Lower leg skin (tissue), 4 donors: Measurements from ENCODE around the gene NIPBL. TPM values are rescaled to one million over a fixed set of nuclear protein-coding genes. Genes with fewer than 3 reads are reported as not detected.

Source experiments
- DNase-seq, 2 donors: peaks; one replicate each; pipeline ENCODE4 v3.0.0-alpha.2; 2019; ENCODE audit warnings: low spot score in 2 of 2
- H3K4me3 ChIP-seq: fragments of 200-600 bp; sonication (generic); 2 replicates; pipeline ENCODE4 v1.5.1; 2017; ENCODE audit warnings: mild to moderate bottlenecking, low read depth; ENCODE audit not compliant: poor library complexity, severe bottlenecking
- POLR2A ChIP-seq, 2 donors: fragments of 450-650 bp; IDR thresholded peaks; one replicate each; pipeline ENCODE4 v1.6.1; 2016 to 2017; ENCODE audit warnings: antibody characterized with exemption in 2 of 2, mild to moderate bottlenecking in 1 of 2, moderate library complexity in 1 of 2
- WGBS, 2 donors: methylation state at CpG; one replicate each; pipeline ENCODE4 v1.1.5; 2018; 5-methylcytosine and 5-hydroxymethylcytosine counted together
- intact Hi-C: fragments of 100-400 bp; cut with DNase I; formaldehyde crosslinking; loops from one replicate; pipeline ENCODE4 v1.15.0; 2023; ENCODE audit warnings: low total_unique reads
- total RNA-seq, 4 donors: library from RNA; depleted of rRNA; stranded (reverse); fragments of >200 nt; gene quantifications; one replicate each; pipeline ENCODE4 v1.1.0, GENCODE V29; 2016
- TF ChIP-seq, protein P1 (sequence below), 3 donors: fragments of 450-650 bp; IDR thresholded peaks; one replicate each; pipeline ENCODE4 v1.5.1; 2016; ENCODE audit warnings: antibody characterized with exemption in 3 of 3, mild to moderate bottlenecking in 3 of 3, moderate library complexity in 2 of 3

The NIPBL gene
- total RNA-seq, 4 donors from 2014 or later: 39.0 to 56.9 (median 49.4) TPM

DNA sequence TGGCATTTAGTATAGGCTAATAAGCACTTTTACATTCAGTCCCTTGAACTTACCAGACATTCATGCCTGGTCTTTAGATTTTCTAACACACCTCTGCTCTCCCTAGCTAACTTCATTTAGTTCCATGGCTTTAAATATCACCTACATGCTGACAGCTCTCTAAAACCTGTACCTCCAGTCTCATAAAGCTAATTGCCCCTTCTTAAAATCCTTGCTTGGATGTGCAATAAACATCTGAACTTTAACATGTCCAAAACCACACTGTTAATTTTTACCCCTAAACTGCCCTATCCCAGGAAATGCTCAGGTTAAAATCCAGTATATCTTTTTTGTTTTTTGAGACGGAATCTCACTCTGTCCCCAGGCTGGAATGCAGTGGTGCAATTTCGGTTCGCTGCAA lies 232.8 kb downstream of the NIPBL start:
- no peak for DNase-seq
- TF ChIP-seq, protein P1, sequence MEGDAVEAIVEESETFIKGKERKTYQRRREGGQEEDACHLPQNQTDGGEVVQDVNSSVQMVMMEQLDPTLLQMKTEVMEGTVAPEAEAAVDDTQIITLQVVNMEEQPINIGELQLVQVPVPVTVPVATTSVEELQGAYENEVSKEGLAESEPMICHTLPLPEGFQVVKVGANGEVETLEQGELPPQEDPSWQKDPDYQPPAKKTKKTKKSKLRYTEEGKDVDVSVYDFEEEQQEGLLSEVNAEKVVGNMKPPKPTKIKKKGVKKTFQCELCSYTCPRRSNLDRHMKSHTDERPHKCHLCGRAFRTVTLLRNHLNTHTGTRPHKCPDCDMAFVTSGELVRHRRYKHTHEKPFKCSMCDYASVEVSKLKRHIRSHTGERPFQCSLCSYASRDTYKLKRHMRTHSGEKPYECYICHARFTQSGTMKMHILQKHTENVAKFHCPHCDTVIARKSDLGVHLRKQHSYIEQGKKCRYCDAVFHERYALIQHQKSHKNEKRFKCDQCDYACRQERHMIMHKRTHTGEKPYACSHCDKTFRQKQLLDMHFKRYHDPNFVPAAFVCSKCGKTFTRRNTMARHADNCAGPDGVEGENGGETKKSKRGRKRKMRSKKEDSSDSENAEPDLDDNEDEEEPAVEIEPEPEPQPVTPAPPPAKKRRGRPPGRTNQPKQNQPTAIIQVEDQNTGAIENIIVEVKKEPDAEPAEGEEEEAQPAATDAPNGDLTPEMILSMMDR (IDR thresholded peaks at IDR 0.05): no peak
- no peak for TF ChIP-seq POLR2A (IDR thresholded peaks at IDR 0.05)
- H3K4me3 ChIP-seq: no peak overlapping the region
- 95 to 99% methylated on average over 3 of the region's 3 CpGs for WGBS, 2 donors
- intact Hi-C loops: no loop called here

DNA sequence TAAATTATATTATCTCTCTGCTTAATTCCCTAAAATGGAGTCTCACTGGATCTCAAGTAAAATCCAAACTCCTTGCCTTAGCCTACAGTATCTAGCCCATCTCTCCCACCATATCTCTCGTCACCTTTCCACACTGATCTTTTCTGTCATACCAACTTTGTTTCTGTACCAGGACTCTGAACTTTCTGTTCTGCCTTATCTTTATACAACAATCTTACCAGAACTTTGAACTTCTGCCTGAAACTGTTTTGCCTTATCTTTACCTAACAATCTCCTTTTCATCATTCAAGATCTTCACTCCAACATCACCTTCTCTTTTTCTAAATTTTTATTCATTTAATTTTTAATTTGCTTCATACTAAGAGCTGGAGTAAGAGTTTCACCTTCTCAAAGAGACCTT lies 233.6 kb downstream of the NIPBL start:
- intact Hi-C loops: no loop called here
- WGBS, 2 donors: 94 to 98% methylated on average over 1 of the region's 1 CpG
- TF ChIP-seq, protein P1 (IDR thresholded peaks at IDR 0.05): no peak
- no peak for TF ChIP-seq POLR2A (IDR thresholded peaks at IDR 0.05)
- no peak overlapping the region for H3K4me3 ChIP-seq
- DNase-seq: no peak

DNA sequence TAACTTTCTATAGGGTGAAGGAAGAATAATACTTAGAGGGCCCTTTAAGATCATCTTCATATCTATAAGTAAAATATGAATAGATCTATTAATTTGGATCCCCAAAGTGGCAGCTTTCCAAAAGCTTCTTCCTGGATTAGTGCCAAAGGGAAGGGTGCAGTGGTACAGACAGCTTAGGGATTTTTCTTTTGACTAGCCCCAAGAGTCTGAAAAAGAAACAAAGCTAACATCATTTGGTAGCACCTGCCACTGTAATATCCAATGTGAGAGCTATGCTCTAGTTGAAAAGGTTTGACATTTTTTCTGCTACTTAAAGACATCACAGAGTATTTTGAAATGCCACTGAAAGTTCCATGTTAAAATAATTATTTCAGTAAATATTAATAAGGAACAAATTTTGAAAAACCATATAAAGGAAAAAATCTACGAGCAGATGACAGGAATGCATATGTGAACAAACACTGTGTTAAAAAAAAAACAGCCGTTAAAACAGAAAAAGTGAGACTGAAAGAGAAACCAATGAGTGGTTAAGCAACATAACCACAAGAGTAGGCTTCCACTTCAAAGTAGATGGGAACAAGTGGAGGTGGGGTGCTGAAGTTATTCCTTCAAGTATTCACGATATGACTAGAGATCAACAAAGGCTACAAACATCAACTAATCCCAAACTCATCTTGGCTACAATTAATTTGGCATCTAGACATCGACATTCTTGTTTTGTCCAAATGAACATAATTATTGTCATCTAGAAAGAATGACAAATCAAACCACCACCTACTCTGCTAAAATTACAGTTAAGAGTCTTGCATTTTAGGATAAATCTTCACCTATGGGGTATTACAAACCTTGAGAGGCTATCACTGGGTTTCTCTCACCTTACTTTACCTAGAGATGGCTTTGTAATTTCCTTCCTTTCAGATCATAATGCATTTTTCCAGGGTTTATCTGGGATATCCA lies 235.1 kb downstream of the NIPBL start:
- TF ChIP-seq, protein P1 (IDR thresholded peaks at IDR 0.05): no peak
- TF ChIP-seq POLR2A (IDR thresholded peaks at IDR 0.05): no peak
- DNase-seq: no peak
- intact Hi-C loops: no loop called here
- 67 to 72% methylated on average over 4 of the region's 4 CpGs for WGBS, 2 donors
- H3K4me3 ChIP-seq: no peak overlapping the region

DNA sequence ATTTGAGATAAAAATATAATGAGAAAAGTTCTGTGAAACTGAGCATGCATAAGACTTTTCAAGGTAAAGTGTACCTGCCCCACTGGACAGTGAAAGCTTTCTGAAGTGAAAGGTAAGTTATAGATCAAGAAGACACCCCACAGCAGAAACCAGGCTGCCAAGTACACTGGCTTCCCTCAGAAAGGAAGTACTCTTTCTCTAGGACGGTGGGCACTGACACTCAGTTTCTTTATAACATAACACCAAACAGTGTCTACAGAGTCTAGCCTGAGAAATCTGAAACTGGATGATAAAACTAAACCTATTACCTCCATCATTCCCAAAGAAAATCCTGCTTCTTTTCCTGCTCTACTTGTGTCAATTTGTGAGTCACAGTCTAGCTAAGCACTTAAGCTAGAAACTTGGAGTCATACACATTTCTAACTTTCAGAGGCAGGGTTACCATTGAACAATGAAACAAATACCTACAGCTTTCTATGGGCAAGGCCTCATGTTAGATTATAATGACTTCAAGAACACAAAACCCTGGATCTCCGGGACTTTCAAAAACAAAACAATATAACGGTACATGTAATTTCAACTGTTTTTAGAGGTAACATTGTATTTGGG lies 235.9 kb downstream of the NIPBL start:
- no peak overlapping the region for H3K4me3 ChIP-seq
- no peak for DNase-seq
- intact Hi-C loops: no loop called here
- TF ChIP-seq POLR2A (IDR thresholded peaks at IDR 0.05): no peak
- TF ChIP-seq, protein P1 (IDR thresholded peaks at IDR 0.05): no peak
- WGBS, 2 donors: 89 to 98% methylated on average over 3 of the region's 3 CpGs
